ENCODE measurements around the gene MT1G.

Gene MT1G

GRCh38 chr16:56641166-56641565 lies 26.7 kb downstream of the MT1G start:
- peaks cover 4% of the 10 kb centered on the region; the same call in 1 of the 2 replicates for H3K4me1 ChIP-seq (ENCODE audit: insufficient read depth, low read length)
- H3K36me3 ChIP-seq (ENCODE audit: insufficient read depth, low read depth, low read length): no peaks in the 10 kb centered on the region
- no peaks in the 10 kb centered on the region; the same call in 1 of the 2 replicates for H3K9me3 ChIP-seq (ENCODE audit: insufficient read depth, low read depth, low read length)
- H3K27ac ChIP-seq (ENCODE audit: low read length): no peak overlapping the region
- peaks cover 100% of the 10 kb centered on the region for H3K27me3 ChIP-seq (ENCODE audit: insufficient read depth, low read length)
- no peak overlapping the region for H3K9ac ChIP-seq (ENCODE audit: low read depth, low read length)
- H3K4me3 ChIP-seq (ENCODE audit: low read length): no peak overlapping the region

- Histone ChIP-seq H3K27ac (ENCODE audit: low read length) (no peak overlapping the region), H3K4me3 (ENCODE audit: low read length) (no peak overlapping the region), H3K9ac (ENCODE audit: low read depth, low read length) (no peak overlapping the region), H3K27me3 (ENCODE audit: insufficient read depth, low read length) (peaks cover 100% of the 10 kb centered on the region), H3K9me3 (ENCODE audit: insufficient read depth, low read depth, low read length) (no peaks in the 10 kb centered on the region; the same call in 1 of the 2 replicates), H3K4me1 (ENCODE audit: insufficient read depth, low read length) (peaks cover 4% of the 10 kb centered on the region; the same call in 1 of the 2 replicates), H3K36me3 (ENCODE audit: insufficient read depth, low read depth, low read length) (no peaks in the 10 kb centered on the region)
These were observed 27.8 kb downstream of the MT1G start for GRCh38 chr16:56640076-56640475.

- no peaks in the 10 kb centered on the region; the same call in 1 of the 2 replicates for H3K9me3 ChIP-seq (ENCODE audit: insufficient read depth, low read depth, low read length)
- no peak overlapping the region for H3K9ac ChIP-seq (ENCODE audit: low read depth, low read length)
- no peak overlapping the region for H3K27ac ChIP-seq (ENCODE audit: low read length)
- peaks cover 100% of the 10 kb centered on the region for H3K27me3 ChIP-seq (ENCODE audit: insufficient read depth, low read length)
- no peak overlapping the region for H3K4me3 ChIP-seq (ENCODE audit: low read length)
- peaks cover 7% of the 10 kb centered on the region; the same call in 1 of the 2 replicates for H3K4me1 ChIP-seq (ENCODE audit: insufficient read depth, low read length)
- no peaks in the 10 kb centered on the region for H3K36me3 ChIP-seq (ENCODE audit: insufficient read depth, low read depth, low read length)
These were observed 28.8 kb downstream of the MT1G start for GRCh38 chr16:56639045-56639444.

- Histone ChIP-seq H3K9ac (ENCODE audit: low read depth, low read length) (no peak within 1 kb of the TSS), H3K27me3 (ENCODE audit: insufficient read depth, low read length) (peaks cover 100% of the 10 kb centered on the region), H3K27ac (ENCODE audit: low read length) (no peak within 1 kb of the TSS), H3K9me3 (ENCODE audit: insufficient read depth, low read depth, low read length) (no peaks in the 10 kb centered on the region; the same call in 1 of the 2 replicates), H3K36me3 (ENCODE audit: insufficient read depth, low read depth, low read length) (no peaks in the 10 kb centered on the region), H3K4me1 (ENCODE audit: insufficient read depth, low read length) (peaks cover 3% of the 10 kb centered on the region; the same call in 1 of the 2 replicates), H3K4me3 (ENCODE audit: low read length) (peak within 1 kb of the TSS; percentile 47)
These were observed 29.8 kb downstream of the MT1G start, which contains the start of gene MT1A for GRCh38 chr16:56637814-56638750. TSS of gene MT1A (plus strand) at chr16:56638666. CDS start at chr16:56638739, 73 bp downstream.

- no peaks in the 10 kb centered on the region; the same call in 1 of the 2 replicates for H3K9me3 ChIP-seq (ENCODE audit: insufficient read depth, low read depth, low read length)
- peaks cover 3% of the 10 kb centered on the region; the same call in 1 of the 2 replicates for H3K4me1 ChIP-seq (ENCODE audit: insufficient read depth, low read length)
- no peak overlapping the region for H3K9ac ChIP-seq (ENCODE audit: low read depth, low read length)
- no peaks in the 10 kb centered on the region for H3K36me3 ChIP-seq (ENCODE audit: insufficient read depth, low read depth, low read length)
- no peak overlapping the region for H3K4me3 ChIP-seq (ENCODE audit: low read length)
- peaks cover 100% of the 10 kb centered on the region for H3K27me3 ChIP-seq (ENCODE audit: insufficient read depth, low read length)
- H3K27ac ChIP-seq (ENCODE audit: low read length): no peak overlapping the region
These were observed 31.1 kb downstream of the MT1G start for GRCh38 chr16:56636616-56637413.

GRCh38 chr16:56635441-56635967 lies 32.4 kb downstream of the MT1G start:
- Histone ChIP-seq H3K27ac (ENCODE audit: low read length) (no peak overlapping the region), H3K4me3 (ENCODE audit: low read length) (0 out of 2 replicates have a peak overlapping the region, but pooled peaks have one; percentile 27), H3K9me3 (ENCODE audit: insufficient read depth, low read depth, low read length) (no peaks in the 10 kb centered on the region; the same call in 1 of the 2 replicates), H3K36me3 (ENCODE audit: insufficient read depth, low read depth, low read length) (no peaks in the 10 kb centered on the region), H3K4me1 (ENCODE audit: insufficient read depth, low read length) (peaks cover 3% of the 10 kb centered on the region; the same call in 1 of the 2 replicates), H3K9ac (ENCODE audit: low read depth, low read length) (no peak overlapping the region), H3K27me3 (ENCODE audit: insufficient read depth, low read length) (peaks cover 100% of the 10 kb centered on the region)

GRCh38 chr16:56634715-56635440 lies 33.0 kb downstream of the MT1G start:
- H3K27me3 ChIP-seq (ENCODE audit: insufficient read depth, low read length): peaks cover 100% of the 10 kb centered on the region
- H3K9ac ChIP-seq (ENCODE audit: low read depth, low read length): no peak overlapping the region
- no peaks in the 10 kb centered on the region for H3K36me3 ChIP-seq (ENCODE audit: insufficient read depth, low read depth, low read length)
- H3K27ac ChIP-seq (ENCODE audit: low read length): no peak overlapping the region
- H3K4me3 ChIP-seq (ENCODE audit: low read length): 0 out of 2 replicates have a peak overlapping the region, but pooled peaks have one; percentile 27
- no peaks in the 10 kb centered on the region; the same call in 1 of the 2 replicates for H3K9me3 ChIP-seq (ENCODE audit: insufficient read depth, low read depth, low read length)
- peaks cover 3% of the 10 kb centered on the region; the same call in 1 of the 2 replicates for H3K4me1 ChIP-seq (ENCODE audit: insufficient read depth, low read length)

- peaks cover 3% of the 10 kb centered on the region; the same call in 1 of the 2 replicates for H3K4me1 ChIP-seq (ENCODE audit: insufficient read depth, low read length)
- no peak overlapping the region for H3K4me3 ChIP-seq (ENCODE audit: low read length)
- H3K9ac ChIP-seq (ENCODE audit: low read depth, low read length): no peak overlapping the region
- no peaks in the 10 kb centered on the region for H3K36me3 ChIP-seq (ENCODE audit: insufficient read depth, low read depth, low read length)
- no peaks in the 10 kb centered on the region for H3K9me3 ChIP-seq (ENCODE audit: insufficient read depth, low read depth, low read length)
- no peak overlapping the region for H3K27ac ChIP-seq (ENCODE audit: low read length)
- H3K27me3 ChIP-seq (ENCODE audit: insufficient read depth, low read length): peaks cover 100% of the 10 kb centered on the region
These were observed 34.3 kb downstream of the MT1G start for GRCh38 chr16:56633535-56633934.

- Histone ChIP-seq H3K27me3 (ENCODE audit: insufficient read depth, low read length) (peaks cover 100% of the 10 kb centered on the region), H3K36me3 (ENCODE audit: insufficient read depth, low read depth, low read length) (no peaks in the 10 kb centered on the region), H3K27ac (ENCODE audit: low read length) (no peak overlapping the region), H3K4me3 (ENCODE audit: low read length) (peak overlapping the region; percentile 47; the same call in 1 of the 2 replicates), H3K9ac (ENCODE audit: low read depth, low read length) (no peak overlapping the region), H3K4me1 (ENCODE audit: insufficient read depth, low read length) (peaks cover 3% of the 10 kb centered on the region; the same call in 1 of the 2 replicates), H3K9me3 (ENCODE audit: insufficient read depth, low read depth, low read length) (no peaks in the 10 kb centered on the region)
These were observed 35.0 kb downstream of the MT1G start for GRCh38 chr16:56632848-56633365.

- H3K4me1 ChIP-seq (ENCODE audit: insufficient read depth, low read length): peaks cover 3% of the 10 kb centered on the region; the same call in 1 of the 2 replicates
- H3K9me3 ChIP-seq (ENCODE audit: insufficient read depth, low read depth, low read length): no peaks in the 10 kb centered on the region
- peaks cover 100% of the 10 kb centered on the region for H3K27me3 ChIP-seq (ENCODE audit: insufficient read depth, low read length)
- peak within 1 kb of the TSS; percentile 47; the same call in 1 of the 2 replicates for H3K4me3 ChIP-seq (ENCODE audit: low read length)
- H3K9ac ChIP-seq (ENCODE audit: low read depth, low read length): no peak within 1 kb of the TSS
- no peaks in the 10 kb centered on the region for H3K36me3 ChIP-seq (ENCODE audit: insufficient read depth, low read depth, low read length)
- no peak within 1 kb of the TSS for H3K27ac ChIP-seq (ENCODE audit: low read length)
These were observed 35.6 kb downstream of the MT1G start, which contains the start of gene MT1M for GRCh38 chr16:56632156-56632847. TSS of gene MT1M (plus strand) at chr16:56632659. CDS start at chr16:56632732, 73 bp downstream.

All from iPS-20b (cell line).